PC-9 (cell line): ENCODE measurements around the gene NFIX. TPM values are rescaled to one million over a fixed set of nuclear protein-coding genes. Genes with fewer than 3 reads are reported as not detected.

Experiments used
- BruUV-seq: library from RNA; stranded (reverse); fragments of 400-500 nt; replicated peaks from 2 replicates; lab custom pipeline; 2021; lab: Mats Ljungman, UMichigan
- CTCF ChIA-PET: fragments of 300-600 bp; sonication (Branson Sonifier 250); formaldehyde crosslinking; loops from one replicate; lab custom pipeline; 2022; ENCODE audit warnings: antibody characterized with exemption; lab: Charles Lee
- POLR2A ChIA-PET: fragments of 300-600 bp; sonication (Branson Sonifier 250); formaldehyde crosslinking; loops from one replicate; lab custom pipeline; 2022; ENCODE audit warnings: antibody characterized with exemption; ENCODE audit not compliant: unreplicated experiment; lab: Charles Lee
- DNase-seq, 2 experiments: peaks; one replicate each; pipeline versions ENCODE4 v3.0.0 to v3.0.0-alpha.2; 2015 to 2022; ENCODE audit warnings: mixed read lengths in 1 of 2
- H2AFZ ChIP-seq: fragments of 200-600 bp; sonication (generic); 2 replicates; pipeline ENCODE4 v1.8.1; 2017; ENCODE audit warnings: antibody characterized with exemption
- H3F3A ChIP-seq: fragments of 200-600 bp; sonication (generic); 2 replicates; pipeline ENCODE4 v1.8.1; 2017; ENCODE audit warnings: antibody characterized with exemption, mild to moderate bottlenecking, low read depth; ENCODE audit not compliant: insufficient read depth
- H3K27ac ChIP-seq: fragments of 200-600 bp; sonication (generic); 2 replicates; pipeline ENCODE4 v1.6.1; 2016; ENCODE audit warnings: mixed run types
- H3K27me3 ChIP-seq: fragments of 200-600 bp; sonication (generic); 2 replicates; pipeline ENCODE4 v1.6.1; 2016; ENCODE audit warnings: low read depth, mixed run types; ENCODE audit not compliant: insufficient read depth
- H3K36me3 ChIP-seq: fragments of 200-600 bp; sonication (generic); 2 replicates; pipeline ENCODE4 v1.6.1; 2016; ENCODE audit warnings: low read depth, mixed run types
- H3K4me1 ChIP-seq: fragments of 200-600 bp; sonication (generic); replicated peaks from 2 replicates; pipeline ENCODE4 v1.6.1; 2016; ENCODE audit warnings: mixed run types; ENCODE audit not compliant: insufficient read depth
- H3K4me2 ChIP-seq: fragments of 200-600 bp; sonication (generic); 2 replicates; pipeline ENCODE4 v1.6.1; 2017; ENCODE audit warnings: mixed run types
- H3K4me3 ChIP-seq: fragments of 200-600 bp; sonication (generic); 2 replicates; pipeline ENCODE4 v1.6.1; 2016; ENCODE audit warnings: mixed run types
- H3K79me2 ChIP-seq: fragments of 200-600 bp; sonication (generic); 2 replicates; pipeline ENCODE4 v1.6.1; 2017; ENCODE audit warnings: low read depth, mixed run types
- H3K9me2 ChIP-seq: fragments of 200-600 bp; sonication (generic); 2 replicates; pipeline ENCODE4 v1.8.1; 2017; ENCODE audit warnings: mild to moderate bottlenecking; ENCODE audit not compliant: insufficient read depth
- H3K9me3 ChIP-seq: fragments of 200-600 bp; sonication (generic); 2 replicates; pipeline ENCODE4 v1.8.1; 2016; ENCODE audit warnings: low read depth; ENCODE audit not compliant: insufficient read depth
- H4K20me1 ChIP-seq: fragments of 200-600 bp; sonication (generic); 2 replicates; pipeline ENCODE4 v1.8.1; 2017; ENCODE audit not compliant: insufficient read depth
- CTCF ChIP-seq: fragments of 200-600 bp; sonication (generic); conservative IDR thresholded peaks from 2 replicates; pipeline ENCODE4 v1.6.1; 2017; ENCODE audit warnings: mixed run types, antibody characterized with exemption, mild to moderate bottlenecking, moderate library complexity
- EZH2 ChIP-seq: fragments of 200-600 bp; sonication (generic); IDR thresholded peaks from 2 replicates; pipeline ENCODE4 v1.8.0; 2017; ENCODE audit warnings: antibody characterized with exemption, low read depth
- intact Hi-C: fragments of 100-400 bp; cut with micrococcal nuclease; formaldehyde crosslinking; loops from one replicate; pipeline ENCODE4 v1.10.0; 2022; ENCODE audit not compliant: unreplicated experiment
- total RNA-seq: library from RNA; stranded (reverse); gene quantifications from 2 replicates; pipeline ENCODE4 v1.2.3, GENCODE V29; 2021

NFIX gene
- total RNA-seq, 1 experiment from 2014 or later: 24.2 TPM

DNA sequence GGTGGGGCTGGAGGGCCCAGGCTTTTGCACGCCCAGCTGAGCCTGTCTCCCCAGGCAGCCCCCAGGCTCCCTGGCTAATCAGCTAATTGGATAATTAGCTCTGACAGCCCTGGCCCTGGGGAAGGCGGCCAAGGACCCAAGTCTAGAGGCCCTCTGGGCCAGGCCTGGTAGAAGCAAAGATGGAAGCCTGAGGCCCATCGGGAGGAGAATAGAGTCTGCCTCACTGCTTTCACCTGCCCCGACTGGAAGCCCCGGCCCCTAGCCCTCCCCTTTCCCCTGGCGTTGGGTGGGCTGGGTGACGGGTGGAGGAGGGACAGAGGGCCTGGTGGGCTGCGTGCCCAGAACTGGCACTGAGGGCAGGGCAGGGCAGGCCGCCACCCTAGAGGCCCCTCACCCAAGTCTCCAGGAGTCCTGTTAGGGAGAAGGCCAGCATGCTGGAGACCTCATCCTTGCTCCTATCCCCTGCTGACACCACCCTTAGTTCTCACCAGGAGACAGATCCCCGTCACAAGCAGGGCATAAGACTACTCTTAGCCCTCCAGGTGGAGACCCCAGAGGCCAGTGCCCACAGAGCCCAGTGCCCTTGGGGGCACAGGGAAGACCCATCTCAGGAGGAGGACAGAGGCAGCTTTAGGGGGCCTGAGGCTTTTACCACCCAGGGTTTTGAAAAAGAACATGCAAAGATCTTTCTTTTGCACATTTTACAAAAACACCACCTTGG lies 95.4 kb downstream of the NFIX start:
- 0 out of 2 replicates have a peak, but pooled peaks cover 3% of the 10 kb centered on the region for H3K4me1 ChIP-seq
- intact Hi-C loops: no loop called here
- H3K9me3 ChIP-seq: no peaks in the 10 kb centered on the region
- no peak for TF ChIP-seq CTCF
- no peak for TF ChIP-seq EZH2
- H3K79me2 ChIP-seq: no peaks in the 10 kb centered on the region
- no peaks in the 10 kb centered on the region for H4K20me1 ChIP-seq
- H3K4me2 ChIP-seq: no peak overlapping the region
- H3K36me3 ChIP-seq: no peaks in the 10 kb centered on the region
- H3K27me3 ChIP-seq: no peaks in the 10 kb centered on the region
- DNase-seq: no peak
- no peak overlapping the region for H3K4me3 ChIP-seq
- peaks cover 5% of the 10 kb centered on the region; the same call in 1 of the 2 replicates for H3F3A ChIP-seq
- no peaks in the 10 kb centered on the region for H3K9me2 ChIP-seq
- no TSS peak for BruUV-seq
- H2AFZ ChIP-seq: no peak overlapping the region
- ChIA-PET POLR2A (interaction anchor here (0.6 kb wide), 1 partner anchor 127 kb away, joined by 8 read pairs; no protein-coding TSS in a partner anchor), CTCF (no interaction called here)
- no peak overlapping the region for H3K27ac ChIP-seq

- ChIA-PET POLR2A (interaction anchor here (0.6 kb wide), 1 partner anchor 128 kb away, joined by 8 read pairs; no protein-coding TSS in a partner anchor), CTCF (interaction anchor here (0.7 kb wide), 1 partner anchor 34 kb away, joined by 13 read pairs; no protein-coding TSS in a partner anchor)
- H3K4me1 ChIP-seq: 0 out of 2 replicates have a peak, but pooled peaks cover 9% of the 10 kb centered on the region
- TF ChIP-seq EZH2 (no peak), CTCF (no peak)
- intact Hi-C loops: no loop called here
- no peaks in the 10 kb centered on the region for H3K27me3 ChIP-seq
- H3K36me3 ChIP-seq: no peaks in the 10 kb centered on the region
- no peaks in the 10 kb centered on the region for H4K20me1 ChIP-seq
- H3K79me2 ChIP-seq: no peaks in the 10 kb centered on the region
- no peak overlapping the region for H3K27ac ChIP-seq
- H3K4me2 ChIP-seq: no peak overlapping the region
- BruUV-seq: no TSS peak
- H2AFZ ChIP-seq: no peak overlapping the region
- DNase-seq: no peak
- peaks cover 5% of the 10 kb centered on the region; the same call in 1 of the 2 replicates for H3F3A ChIP-seq
- no peak overlapping the region for H3K4me3 ChIP-seq
- no peaks in the 10 kb centered on the region for H3K9me2 ChIP-seq
- no peaks in the 10 kb centered on the region for H3K9me3 ChIP-seq
These were observed 96.3 kb downstream of the NFIX start for GRCh38 chr19:13091400-13092157.

- Histone ChIP-seq H3K9me2 (no peaks in the 10 kb centered on the region), H3K9me3 (no peaks in the 10 kb centered on the region), H3K27me3 (no peaks in the 10 kb centered on the region), H3F3A (peaks cover 5% of the 10 kb centered on the region; the same call in 1 of the 2 replicates), H3K4me3 (no peak overlapping the region), H3K27ac (no peak overlapping the region), H4K20me1 (no peaks in the 10 kb centered on the region), H3K4me1 (0 out of 2 replicates have a peak, but pooled peaks cover 9% of the 10 kb centered on the region), H3K79me2 (no peaks in the 10 kb centered on the region), H3K36me3 (no peaks in the 10 kb centered on the region), H2AFZ (no peak overlapping the region), H3K4me2 (no peak overlapping the region)
- intact Hi-C loops: no loop called here
- no peak for DNase-seq
- ChIA-PET CTCF (no interaction called here), POLR2A (no interaction called here)
- BruUV-seq: no TSS peak
- TF ChIP-seq CTCF (no peak), EZH2 (no peak)
These were observed 96.9 kb downstream of the NFIX start for GRCh38 chr19:13092158-13092543.
